ENCODE measurements around the gene TMEM164. TPM values are rescaled to one million over a fixed set of nuclear protein-coding genes. Genes with fewer than 3 reads are reported as not detected.
A peak's percentile ranks its signal among the peaks of the same experiment; 100 is the strongest.

TMEM164 gene
- total RNA-seq, 3 donors from 2014 or later (not counting 1 experiment from before 2014, with no cell fraction given) = 18.9 to 80.6 (median 30.6) TPM

GRCh38 chrX:110142096-110142495 is 139.2 kb downstream of the TMEM164 start:
- TF ChIP-seq CTCF (IDR thresholded peaks at IDR 0.05) = no peak
- peaks cover 4% of the 10 kb centered on the region for H3K4me1 ChIP-seq (ENCODE audit: control insufficient read depth, insufficient read depth, low read length)
- no peak overlapping the region for H3K4me3 ChIP-seq (ENCODE audit: low read length)
- no peaks in the 10 kb centered on the region for H3K36me3 ChIP-seq (ENCODE audit: control insufficient read depth, insufficient read depth, low read length)
- Mint-ChIP-seq H3K9me3 (no peaks in the 10 kb centered on the region), H3K27me3 (ENCODE audit: low read depth in 2 of 2) (no peaks in the 10 kb centered on the region), H3K27ac (no peak overlapping the region), H3K36me3 (no peaks in the 10 kb centered on the region), H3K4me1 (no peaks in the 10 kb centered on the region), H3K4me3 (no peak overlapping the region)
- no peaks in the 10 kb centered on the region for H3K9me3 ChIP-seq (ENCODE audit: control insufficient read depth, insufficient read depth, low read length)
- H3K27me3 ChIP-seq (ENCODE audit: control insufficient read depth, insufficient read depth, low read length) = no peaks in the 10 kb centered on the region
- ATAC-seq (no peak), DNase-seq (no peak)
- 100% methylated on average over 1 of the region's 5 CpGs for WGBS (ENCODE audit: insufficient coverage)
- intact Hi-C loops (cut with micrococcal nuclease) = no loop called here
- H3K27ac ChIP-seq (ENCODE audit: low read length) = no peak overlapping the region

GRCh38 chrX:110143454-110144210 is 140.7 kb downstream of the TMEM164 start:
- Mint-ChIP-seq H3K27me3 (ENCODE audit: low read depth in 2 of 2) (no peaks in the 10 kb centered on the region), H3K4me1 (peaks cover 0 to 6% of the 10 kb centered on the region in 2 donors), H3K27ac (no peak overlapping the region), H3K9me3 (no peaks in the 10 kb centered on the region), H3K4me3 (no peak overlapping the region), H3K36me3 (no peaks in the 10 kb centered on the region)
- no peak overlapping the region for H3K27ac ChIP-seq (ENCODE audit: low read length)
- ATAC-seq (no peak), DNase-seq (no peak)
- no peaks in the 10 kb centered on the region for H3K9me3 ChIP-seq (ENCODE audit: control insufficient read depth, insufficient read depth, low read length)
- H3K4me3 ChIP-seq (ENCODE audit: low read length) = no peak overlapping the region
- H3K4me1 ChIP-seq (ENCODE audit: control insufficient read depth, insufficient read depth, low read length) = peaks cover 4% of the 10 kb centered on the region
- no peaks in the 10 kb centered on the region for H3K27me3 ChIP-seq (ENCODE audit: control insufficient read depth, insufficient read depth, low read length)
- TF ChIP-seq CTCF (IDR thresholded peaks at IDR 0.05) = no peak
- WGBS (ENCODE audit: insufficient coverage) = 92% methylated on average over 6 of the region's 6 CpGs
- H3K36me3 ChIP-seq (ENCODE audit: control insufficient read depth, insufficient read depth, low read length) = no peaks in the 10 kb centered on the region
- intact Hi-C loops (cut with micrococcal nuclease) = no loop called here

GRCh38 chrX:110145311-110145710 is 142.4 kb downstream of the TMEM164 start:
- no peak for DNase-seq
- Mint-ChIP-seq H3K27me3 (ENCODE audit: low read depth in 2 of 2) (no peaks in the 10 kb centered on the region), H3K4me1 (peaks cover 0 to 6% of the 10 kb centered on the region in 2 donors), H3K36me3 (no peaks in the 10 kb centered on the region), H3K9me3 (no peaks in the 10 kb centered on the region), H3K27ac (no peak overlapping the region), H3K4me3 (no peak overlapping the region)
- Histone ChIP-seq H3K27me3 (ENCODE audit: control insufficient read depth, insufficient read depth, low read length) (no peaks in the 10 kb centered on the region), H3K4me3 (ENCODE audit: low read length) (no peak overlapping the region), H3K27ac (ENCODE audit: low read length) (no peak overlapping the region), H3K4me1 (ENCODE audit: control insufficient read depth, insufficient read depth, low read length) (peaks cover 4% of the 10 kb centered on the region), H3K9me3 (ENCODE audit: control insufficient read depth, insufficient read depth, low read length) (no peaks in the 10 kb centered on the region), H3K36me3 (ENCODE audit: control insufficient read depth, insufficient read depth, low read length) (no peaks in the 10 kb centered on the region)
- TF ChIP-seq CTCF (IDR thresholded peaks at IDR 0.05) = no peak
- intact Hi-C loops (cut with micrococcal nuclease) = no loop called here
- no peak for ATAC-seq

- H3K36me3 Mint-ChIP-seq = no peaks in the 10 kb centered on the region
- Histone ChIP-seq H3K36me3 (ENCODE audit: control insufficient read depth, insufficient read depth, low read length) (no peaks in the 10 kb centered on the region), H3K4me3 (ENCODE audit: low read length) (no peak overlapping the region), H3K4me1 (ENCODE audit: control insufficient read depth, insufficient read depth, low read length) (peaks cover 4% of the 10 kb centered on the region), H3K9me3 (ENCODE audit: control insufficient read depth, insufficient read depth, low read length) (no peaks in the 10 kb centered on the region), H3K27me3 (ENCODE audit: control insufficient read depth, insufficient read depth, low read length) (no peaks in the 10 kb centered on the region), H3K27ac (ENCODE audit: low read length) (no peak overlapping the region)
- peak; percentile 14 for TF ChIP-seq CTCF (IDR thresholded peaks at IDR 0.05)
- ATAC-seq (peak in 2 of 3 donors; percentile 59 to 66), DNase-seq (peak in 1 of 2 donors; percentile 48)
- no peak overlapping the region for H3K27ac Mint-ChIP-seq
- 4% methylated on average over 3 of the region's 4 CpGs for WGBS (ENCODE audit: insufficient coverage)
- H3K4me3 Mint-ChIP-seq = no peak overlapping the region
- intact Hi-C loops (cut with micrococcal nuclease) = no loop called here
- H3K9me3 Mint-ChIP-seq = no peaks in the 10 kb centered on the region
- no peaks in the 10 kb centered on the region for H3K27me3 Mint-ChIP-seq (ENCODE audit: low read depth in 2 of 2)
- H3K4me1 Mint-ChIP-seq = peaks cover 0 to 6% of the 10 kb centered on the region in 2 donors
Measured at GRCh38 chrX:110145854-110146253, 142.9 kb downstream of the TMEM164 start.
